ENCODE data around the gene RACK1.

DNA sequence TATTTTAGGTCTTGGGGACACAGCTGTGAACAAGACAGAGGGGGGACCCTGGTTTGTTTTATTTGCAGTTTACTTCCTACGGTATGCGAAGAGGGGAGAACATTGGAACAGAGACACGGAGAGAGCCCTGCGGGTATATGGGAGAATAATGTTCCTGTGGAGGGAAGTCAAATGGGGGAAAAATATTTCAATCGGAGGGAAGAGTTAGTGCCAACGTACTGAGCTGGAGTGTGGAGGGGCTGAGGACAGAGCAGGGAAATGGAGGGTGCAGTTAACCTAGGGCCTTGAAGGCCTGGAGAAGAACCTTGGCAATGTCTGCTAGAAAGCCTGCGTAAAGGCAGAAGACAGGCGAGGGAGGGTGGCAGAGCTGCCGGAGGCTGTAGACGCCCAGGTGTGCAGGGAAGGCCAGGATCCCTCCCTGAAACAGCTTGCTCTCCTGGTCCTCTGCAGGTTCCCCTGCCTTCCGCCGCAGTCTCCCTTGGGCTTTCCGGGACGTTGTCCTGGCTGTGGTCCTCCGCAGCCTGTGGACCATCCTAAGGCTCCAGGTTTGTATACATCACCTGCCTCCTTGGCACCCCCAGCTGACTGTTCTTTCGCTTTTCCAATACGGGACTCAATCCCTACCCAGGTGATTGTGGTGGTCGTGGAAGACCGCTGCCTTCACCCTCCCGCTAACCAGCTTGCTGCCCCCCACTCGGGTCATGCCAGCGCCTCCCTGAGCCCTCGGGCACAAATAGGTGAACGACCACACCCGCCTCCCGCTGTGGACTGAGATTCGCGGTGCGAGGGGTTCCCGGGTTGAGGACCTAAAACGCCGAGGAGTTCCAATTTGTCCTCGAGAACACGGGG, 1.9 kb upstream of the RACK1 start:
- TF ChIP-seq, protein P1, sequence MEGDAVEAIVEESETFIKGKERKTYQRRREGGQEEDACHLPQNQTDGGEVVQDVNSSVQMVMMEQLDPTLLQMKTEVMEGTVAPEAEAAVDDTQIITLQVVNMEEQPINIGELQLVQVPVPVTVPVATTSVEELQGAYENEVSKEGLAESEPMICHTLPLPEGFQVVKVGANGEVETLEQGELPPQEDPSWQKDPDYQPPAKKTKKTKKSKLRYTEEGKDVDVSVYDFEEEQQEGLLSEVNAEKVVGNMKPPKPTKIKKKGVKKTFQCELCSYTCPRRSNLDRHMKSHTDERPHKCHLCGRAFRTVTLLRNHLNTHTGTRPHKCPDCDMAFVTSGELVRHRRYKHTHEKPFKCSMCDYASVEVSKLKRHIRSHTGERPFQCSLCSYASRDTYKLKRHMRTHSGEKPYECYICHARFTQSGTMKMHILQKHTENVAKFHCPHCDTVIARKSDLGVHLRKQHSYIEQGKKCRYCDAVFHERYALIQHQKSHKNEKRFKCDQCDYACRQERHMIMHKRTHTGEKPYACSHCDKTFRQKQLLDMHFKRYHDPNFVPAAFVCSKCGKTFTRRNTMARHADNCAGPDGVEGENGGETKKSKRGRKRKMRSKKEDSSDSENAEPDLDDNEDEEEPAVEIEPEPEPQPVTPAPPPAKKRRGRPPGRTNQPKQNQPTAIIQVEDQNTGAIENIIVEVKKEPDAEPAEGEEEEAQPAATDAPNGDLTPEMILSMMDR (IDR thresholded peaks at IDR 0.05; ENCODE audit: extremely low read depth in 1 of 2, insufficient read depth in 1 of 2, low read depth in 1 of 2, low read length in 2 of 2), result no peak
- TF ChIP-seq POLR2A (IDR thresholded peaks at IDR 0.05; ENCODE audit: low read depth, low read length) (no peak), EZH2 (IDR thresholded peaks at IDR 0.05; ENCODE audit: borderline replicate concordance, low read depth, low read length, severe bottlenecking) (no peak), MYC (IDR thresholded peaks at IDR 0.05; ENCODE audit: low read depth, low read length) (no peak), GATA2 (IDR thresholded peaks at IDR 0.05; ENCODE audit: insufficient read depth, insufficient read length, low read depth, low read length) (no peak), FOS (IDR thresholded peaks at IDR 0.05; ENCODE audit: borderline replicate concordance, insufficient read depth, low read length) (no peak)
- TF ChIP-seq, protein P2, sequence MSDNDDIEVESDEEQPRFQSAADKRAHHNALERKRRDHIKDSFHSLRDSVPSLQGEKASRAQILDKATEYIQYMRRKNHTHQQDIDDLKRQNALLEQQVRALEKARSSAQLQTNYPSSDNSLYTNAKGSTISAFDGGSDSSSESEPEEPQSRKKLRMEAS (IDR thresholded peaks at IDR 0.05; ENCODE audit: insufficient read depth, insufficient read length), result no peak

Measured in endothelial cell of umbilical vein (primary cell).